AG09319 (cell line): Measurements from ENCODE around the gene CPNE8.

Experiments
- DNase-seq: peaks from one replicate; pipeline ENCODE4 v3.0.0-alpha.2; 2010; ENCODE audit warnings: low read depth; ENCODE audit errors: extremely low read depth
- CTCF ChIP-seq: IDR thresholded peaks from 2 replicates; pipeline ENCODE4 v1.5.1; 2011; ENCODE audit warnings: low read depth, mild to moderate bottlenecking, inconsistent platforms, low read length, moderate library complexity

The CPNE8 gene

GRCh38 chr12:38907201-38907923, 2.0 kb upstream of the CPNE8 start:
- no peak for TF ChIP-seq CTCF
- no peak for DNase-seq

GRCh38 chr12:38906482-38907200, 1.2 kb upstream of the CPNE8 start:
- peak; percentile 66 for DNase-seq
- TF ChIP-seq CTCF = peak; percentile 98

- DNase-seq = peak; percentile 51
Observed at GRCh38 chr12:38904537-38905479, 583 bp downstream of the CPNE8 start.

GRCh38 chr12:38903596-38903995, 1.8 kb downstream of the CPNE8 start:
- no peak for TF ChIP-seq CTCF
- DNase-seq = no peak

More at GRCh38 chr12:38904537-38905479, 583 bp downstream of the CPNE8 start:
- TF ChIP-seq CTCF = no peak

- no peak for DNase-seq
- no peak for TF ChIP-seq CTCF
Observed at GRCh38 chr12:38898001-38898684, 7.2 kb downstream of the CPNE8 start.

GRCh38 chr12:38895446-38895845, 9.9 kb downstream of the CPNE8 start:
- DNase-seq = no peak
- TF ChIP-seq CTCF = no peak
